K562 (cell line): ENCODE data around the gene CYB5B. TPM values are rescaled to one million over a fixed set of nuclear protein-coding genes. Genes with fewer than 3 reads are reported as not detected.

ENCODE experiments used
- ATAC-seq: fragments of 200-7000 bp; cut with Tn5 transposase; 3 replicates; pipeline ENCODE4 v1.9.1; 2020; ENCODE audit warnings: moderate library complexity
- BruUV-seq: library from RNA; stranded (reverse); fragments of 400-500 nt; replicated peaks from 2 replicates; lab custom pipeline; 2021; lab: Mats Ljungman, UMichigan
- CTCF ChIA-PET: fragments of 300-600 bp; formaldehyde crosslinking; extraction: SDS; loops from one replicate; lab custom pipeline; 2021; ENCODE audit warnings: low intra/inter-chr PET ratio; lab: Yijun Ruan, JAX
- POLR2A ChIA-PET: fragments of 300-600, 350-650 bp; sonication (Branson Sonifier 250); formaldehyde crosslinking; extraction: SDS; loops from one replicate; lab custom pipeline; 2021; ENCODE audit warnings: antibody characterized with exemption, inconsistent platforms; lab: Yijun Ruan, JAX
- DNase-seq, 4 experiments: peaks; one replicate each; pipeline versions ENCODE4 v3.0.0 to v3.0.0-alpha.2; 2011 to 2018; ENCODE audit warnings: low spot score in 3 of 4, mixed read lengths in 3 of 4; ENCODE audit errors: extremely low read depth in 1 of 4
- FAIRE-seq: peaks from 2 replicates; lab custom pipeline; 2011; peaks lifted over from hg19 to GRCh38; lab: Jason Lieb, UNC
- H2AFZ ChIP-seq: 2 replicates; pipeline ENCODE4 v1.6.0; 2011; ENCODE audit warnings: low read depth, low read length, control low read depth, inconsistent platforms
- H3K27ac ChIP-seq: fragments of 200-600 bp; 3 replicates; pipeline ENCODE4 v1.8.0; 2011; ENCODE audit warnings: low read depth, mild to moderate bottlenecking, control low read depth, inconsistent platforms, low read length, moderate library complexity, mixed read lengths; ENCODE audit errors: extremely low read depth
- H3K27me3 ChIP-seq, 2 experiments: fragments of 300-600 bp in 1 of 2; 2 replicates in 1 of 2; 3 replicates in 1 of 2; pipeline versions ENCODE4 v1.6.0 to v1.8.0; 2011; ENCODE audit warnings: inconsistent platforms in 2 of 2, low read length in 2 of 2, mild to moderate bottlenecking in 1 of 2, mixed read lengths in 1 of 2, moderate library complexity in 1 of 2; ENCODE audit not compliant: control insufficient read depth in 2 of 2, insufficient read depth in 2 of 2
- H3K36me3 ChIP-seq: fragments of 300-600 bp; 3 replicates; pipeline ENCODE4 v1.8.0; 2011; ENCODE audit warnings: mild to moderate bottlenecking, low read length, inconsistent platforms; ENCODE audit not compliant: control insufficient read depth, insufficient read depth
- H3K4me1 ChIP-seq, 2 experiments: fragments of 200-600 bp in 1 of 2; replicated peaks in 1 of 2; 2 replicates in 1 of 2; 3 replicates in 1 of 2; pipeline versions ENCODE4 v1.5.1 to v1.8.0; 2011; ENCODE audit warnings: inconsistent platforms in 2 of 2, low read length in 2 of 2, mild to moderate bottlenecking in 1 of 2, mixed read lengths in 1 of 2, moderate library complexity in 1 of 2; ENCODE audit not compliant: control insufficient read depth in 2 of 2, insufficient read depth in 2 of 2
- H3K4me2 ChIP-seq: 2 replicates; pipeline ENCODE4 v1.6.1; 2011; ENCODE audit warnings: low read length, control low read depth, inconsistent platforms, mixed read lengths; ENCODE audit not compliant: insufficient read depth
- H3K4me3 ChIP-seq: fragments of 200-600 bp; sonication (generic), shearing (Covaris generic); 2 replicates; pipeline ENCODE4 v1.5.1; 2016; ENCODE audit warnings: control low read depth, inconsistent platforms
- H3K79me2 ChIP-seq: fragments of 200-600 bp; 3 replicates; pipeline ENCODE4 v1.8.0; 2011; ENCODE audit warnings: low read length, inconsistent platforms; ENCODE audit not compliant: control insufficient read depth, insufficient read depth
- H3K9ac ChIP-seq, 2 experiments: 2 replicates each; pipeline versions ENCODE4 v1.6.0 to v1.6.1; 2011; ENCODE audit warnings: low read depth in 2 of 2, low read length in 2 of 2, control low read depth in 1 of 2, inconsistent platforms in 1 of 2, mild to moderate bottlenecking in 1 of 2, mixed read lengths in 1 of 2; ENCODE audit not compliant: insufficient read depth in 1 of 2
- H3K9me1 ChIP-seq: one replicate; pipeline ENCODE4 v1.6.0; 2011; ENCODE audit warnings: inconsistent platforms, mild to moderate bottlenecking, low read length, moderate library complexity; ENCODE audit not compliant: control insufficient read depth, insufficient read depth
- H3K9me3 ChIP-seq: replicated peaks from 2 replicates; pipeline ENCODE4 v1.5.1; 2011; ENCODE audit warnings: low read depth, low read length, inconsistent platforms; ENCODE audit not compliant: control insufficient read depth, insufficient read depth
- H4K20me1 ChIP-seq: replicated peaks from 2 replicates; pipeline ENCODE4 v1.6.1; 2011; ENCODE audit warnings: low read length, inconsistent platforms, mixed read lengths; ENCODE audit not compliant: control insufficient read depth, insufficient read depth
- BRF1 ChIP-seq: IDR thresholded peaks from 3 replicates; pipeline ENCODE4 v1.6.1; 2011; ENCODE audit warnings: borderline replicate concordance, mild to moderate bottlenecking; ENCODE audit not compliant: insufficient read length; ENCODE audit errors: extremely low read depth
- CCNT2 ChIP-seq: IDR thresholded peaks from 2 replicates; pipeline ENCODE4 v1.6.1; 2011; ENCODE audit warnings: borderline replicate concordance, low read depth, mild to moderate bottlenecking, moderate library complexity, mixed read lengths, low read length; ENCODE audit not compliant: insufficient read length; ENCODE audit errors: extremely low read depth
- ERF ChIP-seq: fragments of 450-650 bp; formaldehyde crosslinking; IDR thresholded peaks from 2 replicates; pipeline ENCODE4 v1.4.0; 2020; ENCODE audit warnings: mild to moderate bottlenecking, mixed read lengths
- ETS2 ChIP-seq: IDR thresholded peaks from 2 replicates; pipeline ENCODE4 v1.6.1; 2016; ENCODE audit warnings: borderline replicate concordance, missing genetic modification characterization, mild to moderate bottlenecking, moderate library complexity, missing compliant biosample characterization; ENCODE audit not compliant: poor library complexity, severe bottlenecking
- GATA2 ChIP-seq: sonication (generic); formaldehyde crosslinking; IDR thresholded peaks from 2 replicates; pipeline ENCODE4 v1.4.0; 2020; ENCODE audit warnings: mild to moderate bottlenecking, missing genetic modification reagents
- HDAC6 ChIP-seq: IDR thresholded peaks from 2 replicates; pipeline ENCODE4 v1.6.1; 2012; ENCODE audit warnings: low read depth, mild to moderate bottlenecking, control low read depth, inconsistent platforms, low read length, moderate library complexity
- KLF10 ChIP-seq: fragments of 250-450 bp; sonication (Bioruptor Pico); IDR thresholded peaks from 2 replicates; pipeline ENCODE4 v1.6.1; 2021; ENCODE audit warnings: matching md5 sums
- MCM7 ChIP-seq, 2 experiments: fragments of 450-650 bp; IDR thresholded peaks; 2 replicates each; pipeline ENCODE4 v1.6.1; 2016 to 2018
- RFX7 ChIP-seq: fragments of 250-450 bp; sonication (Bioruptor Pico); IDR thresholded peaks from 2 replicates; pipeline ENCODE4 v1.5.1; 2021; ENCODE audit warnings: mild to moderate bottlenecking
- SREBF2 ChIP-seq: sonication (generic); formaldehyde crosslinking; IDR thresholded peaks from 2 replicates; pipeline ENCODE4 v1.4.0; 2020; ENCODE audit warnings: mild to moderate bottlenecking, missing genetic modification reagents
- SRSF7 ChIP-seq: fragments of 200-400 bp; formaldehyde crosslinking; optimal IDR thresholded peaks from 2 replicates; pipeline ENCODE3; 2017; ENCODE audit warnings: mild to moderate bottlenecking, low read depth, low read length
- TCF3 ChIP-seq: sonication (generic); formaldehyde crosslinking; IDR thresholded peaks from 2 replicates; pipeline ENCODE4 v1.4.0; 2020; ENCODE audit warnings: mild to moderate bottlenecking, missing genetic modification reagents
- ZHX1 ChIP-seq: fragments of 150-350 bp; conservative IDR thresholded peaks from 2 replicates; pipeline ENCODE4 v1.6.1; 2014; ENCODE audit warnings: low read length
- ZKSCAN8 ChIP-seq: fragments of 200-800 bp; sonication (Bioruptor generic); IDR thresholded peaks from 2 replicates; pipeline ENCODE4 v1.6.1; 2016; ENCODE audit warnings: missing genetic modification characterization, missing compliant biosample characterization
- ZNF133 ChIP-seq: fragments of 250-450 bp; sonication (Bioruptor Pico); IDR thresholded peaks from 2 replicates; pipeline ENCODE4 v1.4.0; 2020; ENCODE audit warnings: mild to moderate bottlenecking
- WGBS: fragments of 100-300 bp; shearing (Covaris generic); methylation state at CpG from one replicate; pipeline ENCODE4 v1.1.6; 2016; ENCODE audit warnings: low coverage, mixed read lengths; ENCODE audit not compliant: insufficient coverage; ENCODE audit errors: missing lambda C conversion rate; 5-methylcytosine and 5-hydroxymethylcytosine counted together
- in situ Hi-C: fragments of 300-500 bp; cut with MboI; formaldehyde crosslinking; loops from 4 replicates; pipeline ENCODE4 v1.15.0; 2018; ENCODE audit warnings: inconsistent platforms, mixed read lengths
- intact Hi-C: fragments of 100-400 bp; cut with micrococcal nuclease; formaldehyde crosslinking; loops from 2 replicates; pipeline ENCODE4 v1.14.2; 2022
- polyA plus RNA-seq, 8 experiments: library from polyadenylated mRNA; depleted of rRNA in 4 of 8; stranded (reverse) in 5 of 8; unstranded in 3 of 8; fragments of >200 nt; fragmentation: Nextera tagmentation in 2 of 8; fragmentation: Illumina TruSeq in 1 of 8; extraction: Ambion mirVana in 2 of 8; extraction: Trizol in 1 of 8; gene quantifications; 2 replicates each; pipeline versions ENCODE4 v1.2.1 to v1.2.3, GENCODE V29; 2011 to 2014; ENCODE audit warnings: inconsistent platforms in 1 of 8, missing spikeins in 1 of 8
- total RNA-seq, 7 experiments: library from RNA; depleted of rRNA in 6 of 7; stranded (reverse); fragments of >200 nt in 6 of 7; fragmentation: Illumina TruSeq in 2 of 7; extraction: Trizol in 2 of 7; gene quantifications; 2 replicates each; pipeline versions ENCODE4 v1.2.1 to v1.2.3, GENCODE V29; 2011 to 2021; ENCODE audit warnings: low replicate concordance in 1 of 7

Gene CYB5B
- total and polyA plus RNA-seq, 9 of the 15 experiments (the other 6 are each of a cell fraction or from before 2014, with no cell fraction given), result 29.9 to 274 (median 136) TPM

DNA sequence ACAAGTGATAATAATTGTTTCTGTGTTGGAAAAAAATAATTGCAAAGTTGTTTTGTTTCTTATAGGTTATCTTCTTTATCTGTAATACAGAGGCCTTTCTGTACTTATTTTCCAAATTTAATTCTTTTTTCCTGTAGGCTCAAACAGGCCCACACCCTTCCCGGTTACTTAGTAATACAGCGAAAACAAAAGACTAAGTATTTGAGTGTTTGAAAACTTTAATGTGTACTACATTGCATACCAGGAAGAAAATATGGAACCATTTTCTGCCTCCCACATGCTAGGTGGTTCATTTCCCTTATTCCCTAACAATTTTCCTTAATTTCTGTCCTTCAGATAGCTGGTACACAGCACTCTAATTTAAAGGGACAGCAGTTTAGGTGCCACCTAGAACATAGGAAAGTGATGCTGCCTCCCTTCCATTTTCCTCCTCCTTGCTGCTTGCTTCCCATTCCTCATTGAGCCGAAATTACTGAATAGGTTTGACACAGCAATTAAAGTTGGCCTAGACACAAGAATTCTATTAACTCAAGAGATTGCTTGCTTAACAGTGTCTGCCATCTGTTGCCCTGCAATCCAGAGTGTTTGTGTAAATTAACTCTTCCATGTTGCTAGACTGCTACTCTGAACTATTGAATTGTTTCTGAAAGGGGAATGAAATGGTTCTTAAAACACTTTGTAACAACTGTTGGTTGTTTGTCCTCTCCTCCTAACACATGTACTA, 24.2 kb downstream of the CYB5B start:
- CTCF ChIA-PET, result no interaction called here
- TF ChIP-seq ERF (CRISPR knock-in tag) (no peak), SREBF2 (CRISPR knock-in tag) (no peak), ZKSCAN8 (CRISPR knock-in tag) (no peak), ZHX1 (no peak), GATA2 (CRISPR knock-in tag) (no peak), RFX7 (no peak), HDAC6 (no peak), CCNT2 (no peak), SRSF7 (no peak), MCM7 (IDR thresholded peaks at IDR 0.05) (no peak), TCF3 (CRISPR knock-in tag) (no peak), BRF1 (no peak), ZNF133 (CRISPR knock-in tag) (no peak), KLF10 (CRISPR knock-in tag) (no peak), ETS2 (tag) (no peak)
- Histone ChIP-seq H3K79me2 (peaks cover 22% of the 10 kb centered on the region), H3K27me3 (no peaks in the 10 kb centered on the region), H3K27ac (no peak overlapping the region), H2AFZ (no peak overlapping the region), H3K4me3 (no peak overlapping the region), H3K9ac (no peak overlapping the region), H3K4me2 (no peak overlapping the region), H3K36me3 (peaks cover 48% of the 10 kb centered on the region), H3K9me1 (no peaks in the 10 kb centered on the region), H3K9me3 (no peaks in the 10 kb centered on the region), H4K20me1 (no peaks in the 10 kb centered on the region), H3K4me1 (peaks cover 4 to 9% of the 10 kb centered on the region in 2 experiments; a peak in 3 of 5 replicates)
- in situ Hi-C loops, result no loop called here
- no TSS peak for BruUV-seq
- ATAC-seq (no peak), DNase-seq (no peak), FAIRE-seq (peak; percentile 56)
- intact Hi-C loops, result no loop called here
- POLR2A ChIA-PET, result interaction anchor here (2.1 kb wide), 1 partner anchor 8 kb away, joined by 8 read pairs; no protein-coding TSS in a partner anchor
- WGBS, result 75% methylated on average over 3 of the region's 3 CpGs
